ENCODE results near the gene MRPS2.
A peak's percentile ranks its signal among the peaks of the same experiment; 100 is the strongest.
"Not testable (repeated sequence)": the region's sequence is repeated elsewhere in the genome, so short reads cannot be mapped to it uniquely, and the experiment has no call there.

Gene MRPS2

DNA sequence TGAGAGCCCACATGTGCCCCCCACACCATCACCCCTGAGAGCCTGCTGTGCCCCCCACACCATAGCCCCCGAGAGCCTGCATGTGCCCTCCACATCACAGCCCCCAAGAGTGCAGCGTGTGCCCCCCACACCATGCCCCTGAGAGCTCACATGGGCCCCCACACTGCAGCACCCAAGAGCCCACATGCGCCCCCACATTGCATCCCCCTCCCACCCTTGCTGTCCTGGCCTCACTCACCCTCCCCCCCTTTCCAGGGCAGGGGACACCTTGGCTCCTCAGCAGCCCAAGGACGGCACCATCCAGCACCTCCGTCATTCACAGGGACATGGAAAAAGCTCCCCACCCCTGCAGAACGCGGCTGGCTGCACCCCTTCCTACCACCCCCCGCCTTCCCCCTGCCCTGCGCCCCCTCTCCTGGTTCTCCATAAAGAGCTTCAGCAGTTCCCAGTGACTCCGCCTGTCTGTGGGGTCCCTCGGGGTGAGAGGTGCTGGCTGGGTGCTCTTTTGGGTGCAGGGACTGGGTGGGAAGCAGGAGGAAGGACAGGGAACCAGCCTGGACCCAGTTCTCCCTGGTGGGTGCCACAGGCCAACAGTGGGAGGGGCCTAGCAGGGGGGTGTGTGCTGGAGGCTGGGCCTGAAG, 25.7 kb downstream of the MRPS2 start:
- H3K4me3 Mint-ChIP-seq: no peak overlapping the region

DNA sequence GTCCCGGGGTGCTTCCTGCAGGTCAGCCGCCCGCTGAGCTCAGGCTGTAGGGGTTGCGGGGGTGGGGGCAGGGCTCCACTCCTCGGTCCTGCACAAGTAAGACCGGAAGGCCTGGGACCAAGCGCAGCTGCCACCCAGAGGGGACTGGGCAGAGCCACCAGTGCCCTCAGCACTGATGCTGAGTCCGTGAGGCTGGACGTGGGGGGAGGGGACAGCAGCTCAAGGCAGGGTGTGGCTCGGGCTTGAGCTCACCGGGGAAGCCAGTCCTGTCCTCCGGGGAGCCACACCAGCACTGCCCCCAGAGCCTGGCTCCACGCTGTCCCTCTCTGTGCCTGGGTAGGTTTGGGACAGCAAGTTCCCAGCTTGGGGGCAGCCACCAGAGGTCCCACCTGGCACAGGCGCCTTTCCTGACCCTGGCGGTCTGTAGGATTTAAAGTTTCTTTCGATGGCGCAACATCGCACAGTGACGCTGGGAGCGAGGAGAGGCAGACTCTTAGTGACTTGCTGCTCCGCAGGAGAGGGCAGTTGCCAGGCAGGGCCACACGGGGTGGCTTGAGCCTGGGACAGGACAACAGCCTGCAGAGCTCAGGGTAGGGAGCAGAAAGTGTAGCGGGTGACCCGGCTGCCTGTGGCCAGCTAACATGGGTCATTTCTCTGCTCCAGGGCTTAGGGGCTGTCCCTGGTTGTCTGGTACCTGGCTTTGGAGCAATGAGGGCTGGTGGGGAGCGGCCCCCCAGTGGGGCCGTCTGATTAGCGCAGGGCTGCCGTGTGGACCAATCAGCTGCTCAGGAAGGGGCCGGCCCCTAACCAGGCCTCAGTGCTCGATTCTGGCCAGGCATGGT, 26.5 kb downstream of the MRPS2 start:
- DNase-seq (ENCODE audit: low spot score in 2 of 2): no peak

More for the DNA sequence above, 25.7 kb downstream of the MRPS2 start:
- H3K9me3 Mint-ChIP-seq: peaks cover 2% of the 10 kb centered on the region
- DNase-seq (ENCODE audit: low spot score in 2 of 2) (no peak), ATAC-seq (no peak)
- no peak overlapping the region for H3K27ac Mint-ChIP-seq
- peaks cover 9% of the 10 kb centered on the region for H3K4me1 Mint-ChIP-seq
- no peaks in the 10 kb centered on the region for H3K36me3 Mint-ChIP-seq

DNA sequence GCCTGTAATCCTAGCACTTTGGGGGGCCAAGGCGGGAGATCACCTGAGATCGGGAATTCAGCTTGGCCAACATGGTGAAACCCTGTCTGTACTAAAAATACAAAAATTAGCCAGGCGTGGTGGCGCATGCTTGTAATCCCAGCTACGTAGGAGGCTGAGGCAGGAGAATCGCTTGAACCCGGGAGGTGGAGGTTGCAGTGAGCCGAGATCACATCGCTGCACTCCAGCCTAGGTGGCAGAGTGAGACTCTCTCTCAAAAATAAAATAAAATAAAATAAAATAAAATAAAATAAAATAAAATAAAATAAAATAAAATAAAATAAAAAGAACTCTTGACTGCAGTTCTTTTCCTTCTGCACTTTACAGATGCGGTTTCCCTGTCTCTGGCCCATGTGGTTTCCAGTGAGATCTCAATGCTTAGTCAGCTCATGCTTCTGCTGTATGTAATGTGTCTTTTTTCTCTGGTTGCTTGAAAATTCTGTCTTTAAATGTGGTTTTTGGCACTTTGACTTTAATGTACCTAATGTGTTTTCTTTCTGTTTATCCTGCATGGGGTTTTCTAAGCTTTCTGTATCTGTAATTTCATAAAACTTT, 28.5 kb downstream of the MRPS2 start:
- H3K4me1 Mint-ChIP-seq; H3K36me3 Mint-ChIP-seq; ATAC-seq; H3K9me3 Mint-ChIP-seq; DNase-seq (ENCODE audit: low spot score in 2 of 2); H3K27ac Mint-ChIP-seq; H3K4me3 Mint-ChIP-seq: not testable (repeated sequence)

More for the DNA sequence above, 26.5 kb downstream of the MRPS2 start:
- no peak overlapping the region for H3K27ac Mint-ChIP-seq
- peaks cover 9% of the 10 kb centered on the region for H3K4me1 Mint-ChIP-seq
- ATAC-seq: no peak
- no peaks in the 10 kb centered on the region for H3K36me3 Mint-ChIP-seq
- no peak overlapping the region for H3K4me3 Mint-ChIP-seq
- peaks cover 2% of the 10 kb centered on the region for H3K9me3 Mint-ChIP-seq

DNA sequence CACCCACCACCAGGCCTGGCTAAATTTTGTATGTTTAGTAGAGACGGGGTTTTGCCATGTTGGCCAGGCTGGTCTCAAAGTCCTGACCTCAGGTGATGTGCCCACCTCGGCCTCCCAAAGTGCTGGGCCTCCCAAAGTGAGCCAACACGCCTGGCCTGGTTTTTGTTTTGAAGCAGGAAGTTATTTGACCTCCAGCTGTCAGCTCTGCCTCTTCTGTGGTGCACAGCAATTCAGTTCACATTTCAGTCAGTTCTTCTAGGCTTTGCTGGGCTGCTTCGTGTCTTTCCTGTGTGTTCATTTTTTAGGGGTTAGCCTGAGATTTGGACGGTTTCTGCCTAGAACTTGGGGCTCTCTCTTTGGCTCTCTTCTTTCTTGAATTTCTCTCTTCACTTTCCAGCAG, 29.7 kb downstream of the MRPS2 start:
- ATAC-seq: peak; percentile 39

DNA sequence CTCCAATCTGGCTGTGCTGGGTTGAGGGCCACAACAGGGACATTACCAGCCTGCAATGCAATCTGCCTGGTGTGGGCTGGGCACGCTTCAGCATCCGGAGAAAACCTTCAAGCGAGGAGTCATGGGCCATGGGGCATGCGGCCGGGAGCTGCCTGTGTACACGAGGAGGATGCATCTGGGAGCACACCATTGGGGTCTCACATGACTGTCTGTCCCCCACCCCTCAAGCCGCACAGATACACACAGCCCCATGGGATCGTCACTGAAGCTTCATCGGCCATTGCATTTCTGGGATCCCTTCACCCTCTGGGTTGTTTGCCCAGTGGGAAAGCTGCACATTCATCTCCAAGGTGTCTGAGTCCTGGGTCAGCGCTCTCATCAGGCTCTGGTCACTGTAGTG, 30.6 kb downstream of the MRPS2 start:
- no peak for ATAC-seq
- Mint-ChIP-seq H3K4me3 (no peak overlapping the region), H3K4me1 (peaks cover 9% of the 10 kb centered on the region), H3K27ac (no peak overlapping the region), H3K36me3 (no peaks in the 10 kb centered on the region), H3K9me3 (peaks cover 2% of the 10 kb centered on the region)
- DNase-seq (ENCODE audit: low spot score in 2 of 2): no peak

More for the DNA sequence above, 29.7 kb downstream of the MRPS2 start:
- H3K27ac Mint-ChIP-seq: peak overlapping the region; percentile 24
- peaks cover 9% of the 10 kb centered on the region for H3K4me1 Mint-ChIP-seq
- H3K9me3 Mint-ChIP-seq: peaks cover 2% of the 10 kb centered on the region
- DNase-seq (ENCODE audit: low spot score in 2 of 2): no peak
- no peaks in the 10 kb centered on the region for H3K36me3 Mint-ChIP-seq
- H3K4me3 Mint-ChIP-seq: no peak overlapping the region

DNA sequence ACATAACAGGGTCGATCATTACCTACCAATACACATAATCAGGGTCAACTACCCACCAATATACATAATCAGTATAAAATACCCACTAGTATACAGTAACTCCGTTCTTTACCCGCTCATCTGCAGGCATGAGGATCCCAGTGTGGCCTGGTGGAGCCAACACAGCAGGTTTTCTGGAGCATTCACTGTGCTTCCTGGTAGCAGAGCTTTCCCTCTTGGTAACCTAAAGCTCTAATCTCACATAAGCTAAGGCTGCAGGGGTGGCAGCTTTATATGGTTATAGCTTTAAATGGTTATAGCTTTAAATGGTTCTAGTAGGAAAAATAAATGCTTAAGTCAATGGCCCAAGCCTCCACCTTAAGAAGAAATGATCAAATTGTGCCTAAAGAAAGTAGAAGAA, 32.6 kb downstream of the MRPS2 start:
- no peak for ATAC-seq
- peaks cover 2% of the 10 kb centered on the region for H3K9me3 Mint-ChIP-seq

DNA sequence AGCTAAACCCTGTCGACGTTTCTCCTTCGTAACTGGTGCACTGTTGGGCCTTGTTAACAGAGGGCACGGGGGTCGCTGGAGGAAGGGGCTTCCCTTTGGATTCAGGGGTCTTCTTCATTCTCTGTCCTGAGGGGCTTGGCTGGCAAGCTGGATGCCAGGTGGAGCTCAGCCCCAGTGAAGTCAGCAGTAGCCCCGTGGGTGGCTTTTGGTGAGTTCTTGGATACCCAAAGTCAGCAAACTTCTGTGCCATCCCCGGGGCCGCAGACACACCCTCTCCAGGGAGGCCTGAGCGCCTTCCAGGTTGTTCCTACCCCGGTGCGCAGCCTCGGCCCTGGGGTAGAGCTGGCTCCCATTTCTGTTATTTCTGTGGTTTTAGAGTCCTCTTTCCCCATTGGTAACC, 33.2 kb downstream of the MRPS2 start:
- peaks cover 2% of the 10 kb centered on the region for H3K9me3 Mint-ChIP-seq
- peaks cover 9% of the 10 kb centered on the region for H3K4me1 Mint-ChIP-seq
- ATAC-seq: no peak
- no peaks in the 10 kb centered on the region for H3K36me3 Mint-ChIP-seq
- no peak for DNase-seq (ENCODE audit: low spot score in 2 of 2)
- no peak overlapping the region for H3K27ac Mint-ChIP-seq
- H3K4me3 Mint-ChIP-seq: no peak overlapping the region

More for the DNA sequence above, 32.6 kb downstream of the MRPS2 start:
- no peak for DNase-seq (ENCODE audit: low spot score in 2 of 2)
- Mint-ChIP-seq H3K4me1 (peaks cover 9% of the 10 kb centered on the region), H3K36me3 (no peaks in the 10 kb centered on the region), H3K27ac (no peak overlapping the region), H3K4me3 (no peak overlapping the region)

DNA sequence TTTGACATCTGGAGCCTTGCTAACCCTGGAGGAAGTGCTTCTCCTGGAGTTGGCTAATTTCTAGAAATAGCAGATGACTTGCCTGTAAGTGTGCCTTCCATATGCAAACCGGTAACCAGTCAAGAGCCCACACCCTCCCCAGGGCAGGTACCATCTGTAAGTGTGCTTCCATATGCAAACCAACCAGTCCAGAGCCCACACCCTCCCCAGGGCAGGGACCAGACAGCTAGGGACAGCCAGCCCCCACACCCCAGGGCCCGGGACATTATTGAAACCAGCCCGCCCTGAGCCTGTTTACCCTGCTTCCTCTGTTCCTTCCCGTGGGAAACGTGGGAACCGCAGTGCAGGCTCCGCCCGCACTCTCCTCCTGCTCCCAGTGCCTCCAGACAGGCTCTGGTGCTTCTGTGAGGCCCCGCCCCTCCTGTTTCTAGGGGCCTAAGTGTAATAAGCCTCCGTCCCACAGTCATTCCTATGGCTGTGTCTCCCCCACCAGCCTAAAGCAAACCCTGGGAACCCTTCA, 33.8 kb downstream of the MRPS2 start:
- not testable (repeated sequence) for H3K4me3 Mint-ChIP-seq; H3K27ac Mint-ChIP-seq; ATAC-seq; DNase-seq (ENCODE audit: low spot score in 2 of 2); H3K9me3 Mint-ChIP-seq; H3K4me1 Mint-ChIP-seq; H3K36me3 Mint-ChIP-seq

DNA sequence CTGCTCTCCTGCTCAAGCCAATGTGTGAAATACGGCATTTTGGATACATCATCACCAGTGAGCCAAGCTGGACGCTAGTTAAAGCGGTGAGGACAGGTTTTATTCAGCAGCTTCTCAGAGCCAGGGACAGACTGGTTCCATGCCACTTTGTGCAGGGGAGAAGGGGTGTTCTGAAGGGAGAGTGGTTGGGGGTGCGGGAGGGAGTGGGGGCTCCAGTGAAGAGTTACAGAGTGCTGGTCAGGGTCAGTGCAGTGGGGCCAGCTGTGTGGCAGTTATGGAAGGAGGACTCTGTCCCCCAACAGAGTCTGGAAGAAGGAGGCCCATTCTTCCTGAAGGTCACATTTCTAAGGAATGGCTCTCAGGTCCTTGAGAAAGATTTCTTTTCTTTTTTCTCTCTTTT, 34.3 kb downstream of the MRPS2 start:
- not testable (repeated sequence) for H3K36me3 Mint-ChIP-seq

DNA sequence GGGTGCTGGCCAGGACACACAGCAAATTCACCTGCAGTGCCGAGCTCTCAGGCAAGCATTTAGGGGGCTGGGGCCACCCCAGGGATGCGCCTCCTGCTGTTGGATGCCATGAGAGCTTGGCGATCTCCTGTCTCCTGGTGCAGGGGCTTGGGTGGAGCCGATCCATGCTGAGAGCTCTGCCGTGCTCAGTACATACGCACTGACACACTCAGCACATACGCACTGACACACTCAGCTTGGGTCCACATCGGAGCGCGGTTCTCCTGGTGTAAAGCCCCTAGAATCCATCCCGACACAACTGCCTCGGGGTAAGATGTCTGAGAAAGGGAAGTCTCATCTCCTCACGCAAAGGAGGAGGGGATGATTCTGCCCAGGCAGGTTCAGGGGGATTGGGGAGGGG, 35.1 kb downstream of the MRPS2 start:
- not testable (repeated sequence) for H3K4me3 Mint-ChIP-seq; DNase-seq (ENCODE audit: low spot score in 2 of 2); H3K27ac Mint-ChIP-seq; H3K9me3 Mint-ChIP-seq; H3K4me1 Mint-ChIP-seq; ATAC-seq; H3K36me3 Mint-ChIP-seq

More for the DNA sequence above, 34.3 kb downstream of the MRPS2 start:
- H3K4me1 Mint-ChIP-seq; H3K4me3 Mint-ChIP-seq; H3K9me3 Mint-ChIP-seq; ATAC-seq; H3K27ac Mint-ChIP-seq; DNase-seq (ENCODE audit: low spot score in 2 of 2): not testable (repeated sequence)

DNA sequence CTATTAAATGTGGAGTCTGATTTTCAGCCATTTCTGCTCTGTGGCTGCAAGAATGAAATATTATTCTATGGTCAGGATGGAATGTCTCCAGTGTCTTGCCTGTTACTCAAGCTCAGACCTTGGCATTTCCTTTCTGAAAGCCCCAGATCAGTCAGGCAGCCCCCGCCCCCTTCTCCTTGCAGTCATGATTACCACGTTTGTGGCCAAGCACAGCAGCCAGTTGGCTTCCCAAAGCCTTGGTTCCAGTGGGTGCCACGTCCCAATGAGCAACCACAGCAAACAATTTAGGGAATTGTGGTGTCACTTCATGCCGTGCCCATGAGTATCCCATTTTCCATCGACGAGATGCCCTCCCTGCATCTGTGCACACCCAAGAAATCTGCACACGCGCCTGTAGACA, 35.7 kb downstream of the MRPS2 start:
- H3K36me3 Mint-ChIP-seq: no peaks in the 10 kb centered on the region
- H3K27ac Mint-ChIP-seq: no peak overlapping the region
- peak; percentile 69 for ATAC-seq
- no peaks in the 10 kb centered on the region for H3K9me3 Mint-ChIP-seq
- no peak overlapping the region for H3K4me3 Mint-ChIP-seq
- no peak for DNase-seq (ENCODE audit: low spot score in 2 of 2)
- H3K4me1 Mint-ChIP-seq: no peaks in the 10 kb centered on the region

DNA sequence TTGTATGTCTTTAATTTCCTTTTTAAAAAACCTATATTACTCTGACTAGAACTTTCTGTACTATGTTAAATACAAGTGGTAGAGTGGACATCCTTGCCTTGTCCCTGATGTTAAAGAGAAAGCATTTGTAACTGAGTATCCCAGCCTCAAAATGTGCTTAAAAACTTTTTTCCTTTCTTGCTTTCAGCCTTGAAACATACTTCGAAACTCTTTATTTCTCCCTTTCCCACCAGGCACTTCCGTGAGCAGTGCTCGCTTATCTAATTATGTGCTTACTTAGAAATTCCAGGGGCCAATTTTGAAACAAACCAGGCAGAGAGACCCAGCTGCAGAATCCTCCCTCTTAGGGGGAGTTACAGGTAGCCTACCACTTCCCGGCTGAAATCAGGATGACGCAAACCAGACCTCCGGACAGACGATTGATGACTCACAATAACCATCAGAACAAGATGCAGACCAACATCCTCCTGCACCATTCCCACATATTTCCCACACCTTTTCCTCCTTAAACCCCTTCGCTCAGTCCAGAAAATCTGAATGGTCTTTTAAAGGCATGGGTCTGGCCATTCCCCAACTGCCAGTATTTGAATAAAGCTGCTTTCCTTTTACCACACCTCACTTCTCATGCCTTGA, 42.9 kb downstream of the MRPS2 start:
- H3K4me3 Mint-ChIP-seq; H3K36me3 Mint-ChIP-seq; H3K4me1 Mint-ChIP-seq; ATAC-seq; H3K27ac Mint-ChIP-seq; H3K9me3 Mint-ChIP-seq; DNase-seq (ENCODE audit: low spot score in 2 of 2): not testable (repeated sequence)

DNA sequence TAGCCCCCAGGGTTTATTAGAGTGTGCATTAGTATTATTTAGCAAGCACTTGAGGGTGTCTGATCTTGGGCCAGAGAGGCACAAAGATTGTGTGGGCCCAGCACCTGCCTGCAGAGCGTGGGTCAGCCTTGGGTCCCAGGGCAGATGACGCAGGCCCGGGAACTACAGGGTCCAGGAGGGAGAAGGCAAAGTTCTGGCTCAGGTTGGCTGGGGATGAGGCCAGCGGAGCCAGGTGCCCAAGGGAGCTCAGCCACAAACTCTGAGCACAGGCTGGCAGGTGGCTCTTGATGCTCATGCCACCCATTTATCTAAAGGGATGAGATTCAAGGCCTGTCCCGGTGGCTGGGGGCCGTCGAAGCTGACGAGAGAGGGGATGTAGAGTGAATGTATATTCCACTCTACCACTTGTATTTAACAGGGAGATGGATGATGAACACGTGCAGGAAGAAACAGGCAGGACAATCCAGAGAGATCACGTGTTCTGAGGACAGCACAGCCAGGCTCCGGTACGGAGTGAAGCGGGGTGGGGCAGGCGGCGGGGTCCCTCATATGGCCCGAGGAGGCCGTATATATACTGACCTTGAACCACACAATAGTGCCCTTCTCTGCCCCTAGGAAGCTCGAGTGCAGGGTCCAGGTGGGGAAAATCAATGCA, 44.6 kb downstream of the MRPS2 start:
- no peak for DNase-seq (ENCODE audit: low spot score in 2 of 2)

DNA sequence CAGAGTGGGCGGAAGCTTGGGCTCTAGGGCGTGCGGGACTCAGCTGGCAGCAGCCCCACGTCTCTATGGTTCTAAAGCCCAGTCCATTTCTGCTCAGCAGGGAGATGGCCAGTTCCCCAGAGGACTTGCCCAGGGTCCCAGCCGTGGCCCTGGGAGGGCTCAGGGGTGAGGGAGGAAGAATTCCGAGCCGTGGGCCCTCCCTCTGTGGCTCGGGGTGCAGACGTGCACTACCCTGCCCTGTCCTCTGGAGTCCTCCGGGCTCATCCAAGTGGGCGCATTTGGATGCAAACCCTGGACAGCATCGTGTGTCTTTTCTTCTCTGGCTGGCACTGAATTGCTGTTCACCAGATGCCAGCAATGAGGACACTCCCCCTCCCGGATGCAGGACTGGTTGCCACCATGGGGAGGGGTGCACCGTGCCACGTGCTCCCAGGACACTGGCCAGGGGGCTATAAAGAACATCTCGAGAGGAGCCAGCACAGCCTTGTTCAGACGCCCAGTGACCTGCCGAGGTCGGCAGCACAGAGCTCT, 45.2 kb downstream of the MRPS2 start, which contains the start of gene OBP2A:
OBP2A (plus strand) TSS at position 481 of the 531 bp plus-strand sequence. CDS start 55 bp downstream, outside the sequence.
- not testable (repeated sequence) for ATAC-seq; H3K27ac Mint-ChIP-seq; H3K4me3 Mint-ChIP-seq; H3K36me3 Mint-ChIP-seq; H3K4me1 Mint-ChIP-seq; H3K9me3 Mint-ChIP-seq; DNase-seq (ENCODE audit: low spot score in 2 of 2)

More for the DNA sequence above, 44.6 kb downstream of the MRPS2 start:
- no peak overlapping the region for H3K4me3 Mint-ChIP-seq
- H3K4me1 Mint-ChIP-seq: no peaks in the 10 kb centered on the region
- no peak overlapping the region for H3K27ac Mint-ChIP-seq
- no peak for ATAC-seq
- H3K36me3 Mint-ChIP-seq: no peaks in the 10 kb centered on the region
- no peaks in the 10 kb centered on the region for H3K9me3 Mint-ChIP-seq
